Smooth muscle cell (in vitro differentiated cells): Measurements from ENCODE around the gene GHRH. TPM values are rescaled to one million over a fixed set of nuclear protein-coding genes. Genes with fewer than 3 reads are reported as not detected.

Experiments
- DNase-seq: peaks from one replicate; lab custom pipeline; 2025; ENCODE audit not compliant: unreplicated experiment; lab: John Stamatoyannopoulos, UW
- H2AFZ ChIP-seq: fragments of 200-600 bp; sonication (generic); 2 replicates; pipeline ENCODE4 v1.6.0; 2016; ENCODE audit warnings: antibody characterized with exemption, low read depth, mild to moderate bottlenecking
- H3F3A ChIP-seq: fragments of 200-600 bp; sonication (generic); 2 replicates; pipeline ENCODE4 v1.6.0; 2017; ENCODE audit warnings: antibody characterized with exemption, low read depth
- H3K27ac ChIP-seq: fragments of 200-600 bp; sonication (generic); 2 replicates; pipeline ENCODE4 v1.5.1; 2016; ENCODE audit warnings: low read depth, mild to moderate bottlenecking
- H3K27me3 ChIP-seq: fragments of 200-600 bp; sonication (generic); 2 replicates; pipeline ENCODE4 v1.6.1; 2016; ENCODE audit warnings: low read depth, mild to moderate bottlenecking
- H3K36me3 ChIP-seq: fragments of 200-600 bp; sonication (generic); 2 replicates; pipeline ENCODE4 v1.5.1; 2016; ENCODE audit warnings: low read depth
- H3K4me1 ChIP-seq: fragments of 200-600 bp; sonication (generic); 2 replicates; pipeline ENCODE4 v1.5.1; 2016; ENCODE audit warnings: low read depth
- H3K4me2 ChIP-seq: fragments of 200-600 bp; sonication (generic); 2 replicates; pipeline ENCODE4 v1.6.0; 2016; ENCODE audit warnings: mild to moderate bottlenecking
- H3K4me3 ChIP-seq: fragments of 200-600 bp; sonication (generic); 2 replicates; pipeline ENCODE4 v1.5.1; 2016; ENCODE audit warnings: mild to moderate bottlenecking
- H3K79me2 ChIP-seq: fragments of 200-600 bp; sonication (generic); 2 replicates; pipeline ENCODE4 v1.6.0; 2016; ENCODE audit warnings: low read depth, mild to moderate bottlenecking
- H3K9ac ChIP-seq: fragments of 200-600 bp; sonication (generic); 2 replicates; pipeline ENCODE4 v1.6.0; 2016; ENCODE audit warnings: low read depth
- H3K9me3 ChIP-seq: fragments of 200-600 bp; sonication (generic); replicated peaks from 2 replicates; pipeline ENCODE4 v1.5.1; 2016; ENCODE audit warnings: low read depth
- H4K20me1 ChIP-seq: fragments of 200-600 bp; sonication (generic); 2 replicates; pipeline ENCODE4 v1.6.0; 2016; ENCODE audit warnings: low read depth
- WGBS: methylation state at CpG from one replicate; pipeline ENCODE4 v1.1.7; 2016; ENCODE audit warnings: low lambda C conversion rate; 5-methylcytosine and 5-hydroxymethylcytosine counted together
- polyA plus RNA-seq: library from polyadenylated mRNA; unstranded; fragments of >200 nt; fragmentation: Nextera tagmentation; extraction: Ambion mirVana; gene quantifications from 2 replicates; pipeline ENCODE4 v1.2.1, GENCODE V29; 2016
- total RNA-seq: library from RNA; depleted of rRNA; stranded (reverse); fragments of >200 nt; gene quantifications from 2 replicates; pipeline ENCODE4 v1.2.3, GENCODE V29; 2014
- TF ChIP-seq, protein P1 (sequence below): fragments of 200-600 bp; sonication (generic); IDR thresholded peaks from 2 replicates; pipeline ENCODE4 v1.5.1; 2017; ENCODE audit warnings: borderline replicate concordance, mild to moderate bottlenecking, antibody characterized with exemption; ENCODE audit not compliant: insufficient read depth, poor library complexity, severe bottlenecking

Gene GHRH, protein sequence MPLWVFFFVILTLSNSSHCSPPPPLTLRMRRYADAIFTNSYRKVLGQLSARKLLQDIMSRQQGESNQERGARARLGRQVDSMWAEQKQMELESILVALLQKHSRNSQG
- not detected in 2 replicates for total RNA-seq
- not detected in 2 replicates for polyA plus RNA-seq

DNA sequence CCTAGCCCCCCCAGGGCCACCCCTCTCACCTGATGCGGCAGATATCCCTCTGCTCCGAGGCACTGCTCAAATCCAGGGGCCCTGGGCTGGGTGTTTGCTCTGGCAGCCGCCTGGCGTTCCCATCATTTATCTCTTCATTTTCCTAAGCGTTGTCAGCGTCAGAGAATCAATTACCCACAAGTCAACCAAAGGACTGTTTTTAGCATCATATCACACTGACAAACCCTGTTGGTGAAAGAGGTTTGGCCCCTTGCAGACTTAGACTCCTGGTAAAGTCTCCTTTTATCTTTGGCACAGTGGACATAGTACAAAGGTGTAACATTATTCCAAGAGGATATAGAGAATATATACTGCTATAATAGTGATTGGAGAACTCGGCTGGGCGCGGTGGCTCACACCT, at the start of gene GHRH:
TSS of gene GHRH (minus strand) at position 101 of the 400 bp plus-strand sequence. CDS start 4,925 bp downstream, outside the sequence.
- Histone ChIP-seq H3K4me1 (peaks cover 23% of the 10 kb centered on the region), H2AFZ (no peak within 1 kb of the TSS), H3K79me2 (no peaks in the 10 kb centered on the region), H3K27ac (no peak within 1 kb of the TSS), H3K4me2 (no peak within 1 kb of the TSS), H3K36me3 (no peaks in the 10 kb centered on the region), H3K9me3 (no peaks in the 10 kb centered on the region), H3K9ac (no peak within 1 kb of the TSS), H3F3A (no peaks in the 10 kb centered on the region), H4K20me1 (no peaks in the 10 kb centered on the region), H3K27me3 (peaks cover 6% of the 10 kb centered on the region), H3K4me3 (no peak within 1 kb of the TSS)
- WGBS = 95% methylated on average over 8 of the region's 9 CpGs
- DNase-seq = no peak
- TF ChIP-seq, protein P1, sequence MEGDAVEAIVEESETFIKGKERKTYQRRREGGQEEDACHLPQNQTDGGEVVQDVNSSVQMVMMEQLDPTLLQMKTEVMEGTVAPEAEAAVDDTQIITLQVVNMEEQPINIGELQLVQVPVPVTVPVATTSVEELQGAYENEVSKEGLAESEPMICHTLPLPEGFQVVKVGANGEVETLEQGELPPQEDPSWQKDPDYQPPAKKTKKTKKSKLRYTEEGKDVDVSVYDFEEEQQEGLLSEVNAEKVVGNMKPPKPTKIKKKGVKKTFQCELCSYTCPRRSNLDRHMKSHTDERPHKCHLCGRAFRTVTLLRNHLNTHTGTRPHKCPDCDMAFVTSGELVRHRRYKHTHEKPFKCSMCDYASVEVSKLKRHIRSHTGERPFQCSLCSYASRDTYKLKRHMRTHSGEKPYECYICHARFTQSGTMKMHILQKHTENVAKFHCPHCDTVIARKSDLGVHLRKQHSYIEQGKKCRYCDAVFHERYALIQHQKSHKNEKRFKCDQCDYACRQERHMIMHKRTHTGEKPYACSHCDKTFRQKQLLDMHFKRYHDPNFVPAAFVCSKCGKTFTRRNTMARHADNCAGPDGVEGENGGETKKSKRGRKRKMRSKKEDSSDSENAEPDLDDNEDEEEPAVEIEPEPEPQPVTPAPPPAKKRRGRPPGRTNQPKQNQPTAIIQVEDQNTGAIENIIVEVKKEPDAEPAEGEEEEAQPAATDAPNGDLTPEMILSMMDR = no peak

DNA sequence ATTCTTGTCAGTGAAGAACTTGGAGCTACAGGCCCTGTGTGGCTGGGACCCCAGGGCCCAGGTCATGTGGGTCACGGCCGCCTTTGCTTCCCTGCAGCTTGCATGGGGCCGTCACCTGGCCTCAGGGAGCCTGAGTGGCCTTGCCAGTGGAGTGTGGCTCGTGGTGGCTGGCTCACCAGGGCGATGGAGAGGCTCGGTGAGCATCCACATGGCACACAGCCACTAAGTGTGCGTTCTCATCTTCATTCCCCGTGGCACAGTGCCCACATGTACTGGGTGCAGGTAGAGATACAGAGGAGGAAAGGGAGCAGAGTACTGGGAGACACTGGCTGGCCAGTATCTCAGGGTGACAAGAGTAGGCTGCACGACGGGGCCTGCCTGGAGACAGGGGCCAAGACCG, 49.3 kb upstream of the GHRH start:
- H3F3A ChIP-seq = peaks cover 39% of the 10 kb centered on the region
- no peak for DNase-seq
- H3K9me3 ChIP-seq = no peaks in the 10 kb centered on the region
- H3K4me1 ChIP-seq = peaks cover 30% of the 10 kb centered on the region
- H3K4me2 ChIP-seq = no peak overlapping the region
- H3K27ac ChIP-seq = peak overlapping the region; percentile 97
- H4K20me1 ChIP-seq = peaks cover 6% of the 10 kb centered on the region
- peaks cover 23% of the 10 kb centered on the region for H3K79me2 ChIP-seq
- no peak overlapping the region for H3K9ac ChIP-seq
- no peak overlapping the region for H2AFZ ChIP-seq
- H3K4me3 ChIP-seq = no peak overlapping the region
- TF ChIP-seq, protein P1 = no peak
- 90% methylated on average over 11 of the region's 11 CpGs for WGBS
- no peaks in the 10 kb centered on the region for H3K36me3 ChIP-seq
- no peaks in the 10 kb centered on the region for H3K27me3 ChIP-seq

DNA sequence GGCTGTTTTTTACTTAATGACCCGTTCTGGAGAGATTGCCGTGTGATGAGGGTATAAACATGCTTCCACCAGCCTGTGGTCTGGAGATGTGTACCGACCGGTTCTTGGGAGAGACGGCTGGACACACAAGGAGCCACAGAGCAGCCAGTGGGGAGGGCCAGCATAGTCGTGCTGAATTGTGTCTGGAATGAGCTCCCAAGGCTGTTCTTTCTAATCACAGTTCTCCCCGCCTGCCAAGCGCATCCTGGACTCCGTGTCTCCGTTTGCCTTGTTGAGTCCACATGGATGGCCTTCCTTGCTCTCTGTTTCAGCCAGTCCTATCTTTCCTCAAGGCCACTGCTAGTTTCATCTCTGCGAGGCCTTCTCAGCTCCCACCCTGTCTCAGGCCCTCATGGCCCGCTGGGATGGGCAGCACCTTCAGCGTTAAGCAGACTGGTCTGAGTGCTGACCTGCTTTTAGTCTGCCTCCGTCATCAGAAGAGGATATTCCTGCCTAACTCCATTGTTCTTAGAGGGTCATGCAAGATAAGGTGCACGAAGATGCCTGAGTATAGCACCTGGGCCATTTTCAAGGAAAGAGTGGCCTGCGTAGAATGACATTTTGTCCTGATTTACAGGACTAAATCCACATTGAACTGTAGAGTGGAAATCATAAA, 48.4 kb upstream of the GHRH start:
- Histone ChIP-seq H3K4me2 (no peak overlapping the region), H3K27ac (peak overlapping the region; percentile 97), H4K20me1 (peaks cover 6% of the 10 kb centered on the region), H3K36me3 (no peaks in the 10 kb centered on the region), H3K4me1 (peaks cover 21% of the 10 kb centered on the region), H3K79me2 (peaks cover 31% of the 10 kb centered on the region), H3K9me3 (no peaks in the 10 kb centered on the region), H3K9ac (peak overlapping the region; percentile 73), H3K27me3 (no peaks in the 10 kb centered on the region), H2AFZ (no peak overlapping the region), H3K4me3 (no peak overlapping the region), H3F3A (peaks cover 30% of the 10 kb centered on the region)
- TF ChIP-seq, protein P1 = no peak
- WGBS = 43% methylated on average over 16 of the region's 16 CpGs
- no peak for DNase-seq
